Stimulated activated CD4-positive, alpha-beta T cell treated with anti-CD3 and anti-CD28 coated beads, Interleukin-15, amount 100 ng/mL, for 48 hours (primary cell): Measurements from ENCODE around the gene ITGB1BP1.

ENCODE experiments used
- DNase-seq, 2 donors: peaks; one replicate each; pipeline ENCODE4 v3.0.0-alpha.2; 2020; ENCODE audit warnings: low read depth in 2 of 2

Gene ITGB1BP1

DNA sequence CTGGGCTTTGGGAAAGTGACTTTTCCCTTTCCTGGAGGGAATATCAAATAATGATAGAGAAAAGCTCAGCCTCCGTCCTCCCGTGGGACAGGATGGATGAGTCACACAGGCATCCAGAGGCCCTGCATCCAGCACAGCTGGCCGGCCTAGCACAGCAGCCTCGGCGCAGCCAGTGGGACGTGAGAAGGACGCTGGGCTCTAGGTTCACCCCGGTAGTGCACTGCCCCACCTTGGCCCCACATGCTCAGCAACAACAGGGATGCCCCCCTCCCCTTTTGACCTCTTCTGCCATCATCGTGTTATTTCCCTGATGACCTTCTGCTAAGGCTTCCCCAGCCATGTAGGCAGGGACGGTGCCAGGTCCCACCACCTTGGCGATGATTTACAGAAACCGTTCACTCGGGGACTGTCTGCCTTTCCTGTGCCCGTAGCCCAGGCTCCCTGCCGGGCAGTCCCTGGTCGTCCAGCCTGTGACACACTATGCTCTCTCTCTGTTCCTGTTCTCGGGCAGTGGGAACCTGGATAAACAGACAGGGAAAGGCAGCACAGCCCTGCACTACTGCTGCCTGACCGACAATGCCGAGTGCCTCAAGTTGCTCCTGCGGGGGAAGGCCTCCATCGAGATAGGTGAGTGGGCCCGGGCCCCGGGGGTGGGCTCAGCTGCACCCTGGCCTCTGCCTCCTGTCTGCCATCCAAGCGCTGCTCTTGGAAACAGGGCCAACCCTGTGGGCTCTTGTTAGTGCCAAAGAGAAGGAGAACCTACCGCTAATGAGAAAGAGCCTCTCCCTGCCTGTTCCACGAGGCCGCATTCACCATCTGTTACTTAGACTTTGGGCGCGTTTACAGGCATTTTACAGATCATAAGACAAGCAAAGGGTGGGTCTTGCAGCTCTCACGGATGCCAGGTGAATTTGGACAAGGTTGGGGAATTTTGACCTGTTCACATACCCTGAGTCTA is 44.6 kb downstream of the ITGB1BP1 start:
- DNase-seq: no peak

DNA sequence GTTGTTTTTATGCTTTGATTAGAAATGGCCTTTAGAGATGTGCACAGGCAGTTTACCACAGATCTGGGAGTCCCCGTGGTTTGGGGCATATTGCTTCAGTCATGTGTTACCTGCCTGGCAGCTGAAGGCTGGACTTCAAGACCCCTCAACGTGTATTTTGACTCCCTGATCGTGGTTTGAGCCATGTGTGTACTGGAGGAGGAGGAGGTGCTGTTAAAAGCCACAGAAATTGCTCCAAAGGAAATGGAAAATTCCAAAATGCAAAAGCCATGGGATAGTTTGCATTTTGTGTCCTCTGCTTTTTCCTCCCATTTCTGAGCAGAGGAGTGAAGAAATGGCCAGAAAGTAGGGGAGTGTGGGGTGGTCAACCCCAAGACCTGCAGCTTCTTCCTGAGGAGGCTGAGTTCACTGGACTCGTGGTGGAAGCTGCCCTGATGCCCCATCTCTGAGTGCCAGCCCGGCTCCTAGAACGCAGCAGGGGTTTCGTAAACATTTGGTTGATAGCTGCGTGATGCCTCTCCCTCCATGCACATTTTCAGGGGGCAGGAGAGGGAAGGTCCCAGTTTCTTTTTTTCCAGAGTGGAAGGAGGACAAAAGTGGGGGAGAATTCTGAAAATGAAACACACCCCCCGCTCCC is 45.7 kb downstream of the ITGB1BP1 start:
- DNase-seq: no peak

DNA sequence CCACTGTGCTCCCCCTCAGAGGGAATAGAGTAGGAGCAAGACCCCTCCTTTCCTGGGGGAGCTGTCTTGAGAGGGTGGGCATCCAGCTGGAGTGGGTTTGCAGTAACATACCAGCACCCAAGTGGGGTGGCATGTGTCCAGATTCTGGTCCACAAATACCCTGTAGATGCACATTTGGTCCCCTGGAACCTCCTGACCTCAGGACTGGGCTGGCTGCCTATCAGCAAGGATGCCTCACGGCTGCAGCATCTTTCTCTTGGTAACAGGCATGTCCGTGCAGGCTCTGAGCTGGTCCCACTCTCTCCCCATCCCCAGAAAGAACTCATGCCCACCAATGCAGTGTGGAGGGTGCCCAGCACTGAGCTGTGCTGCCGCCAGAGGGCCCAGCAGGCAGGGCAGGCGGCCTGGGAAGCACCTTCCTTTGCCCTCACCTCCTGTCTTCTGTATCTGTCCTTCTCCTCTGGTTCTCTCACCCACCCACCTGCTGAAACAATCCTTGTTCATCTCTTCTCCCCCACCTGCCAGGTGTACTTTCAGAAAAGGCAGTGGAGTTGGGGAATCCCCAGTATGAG is 47.4 kb downstream of the ITGB1BP1 start:
- DNase-seq: no peak

DNA sequence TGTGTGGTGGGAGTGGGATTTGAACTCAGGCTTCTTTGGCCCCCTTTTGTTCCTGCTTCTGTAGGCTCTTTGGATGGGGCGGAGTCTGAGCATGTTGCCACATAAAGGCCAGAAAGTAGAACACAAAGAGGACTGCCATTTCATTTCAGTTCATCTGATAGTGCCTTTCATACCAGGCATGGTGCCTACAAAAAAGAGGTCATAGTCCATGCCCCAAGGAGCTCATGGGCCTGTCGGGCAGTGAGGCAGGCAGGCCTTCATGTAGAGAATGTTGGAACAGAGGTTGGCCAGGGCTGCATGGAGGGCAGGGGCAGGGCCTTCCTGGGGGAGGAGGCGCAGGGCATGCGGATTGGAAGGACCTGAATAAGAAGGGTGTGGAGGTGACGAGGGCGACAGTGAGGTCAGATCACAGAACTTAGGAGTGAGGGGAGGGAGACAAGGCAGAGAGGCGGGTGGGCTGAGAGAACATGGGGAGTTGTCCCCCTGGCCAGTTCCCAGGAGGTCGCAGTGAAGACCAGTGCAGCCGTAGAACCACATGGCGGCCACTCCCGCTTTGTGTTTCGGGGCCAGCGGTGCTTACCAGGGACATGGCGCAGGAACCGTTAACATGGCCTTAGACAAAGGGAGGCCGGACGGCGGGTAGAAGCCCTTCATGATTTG is 49.1 kb downstream of the ITGB1BP1 start:
- no peak for DNase-seq

DNA sequence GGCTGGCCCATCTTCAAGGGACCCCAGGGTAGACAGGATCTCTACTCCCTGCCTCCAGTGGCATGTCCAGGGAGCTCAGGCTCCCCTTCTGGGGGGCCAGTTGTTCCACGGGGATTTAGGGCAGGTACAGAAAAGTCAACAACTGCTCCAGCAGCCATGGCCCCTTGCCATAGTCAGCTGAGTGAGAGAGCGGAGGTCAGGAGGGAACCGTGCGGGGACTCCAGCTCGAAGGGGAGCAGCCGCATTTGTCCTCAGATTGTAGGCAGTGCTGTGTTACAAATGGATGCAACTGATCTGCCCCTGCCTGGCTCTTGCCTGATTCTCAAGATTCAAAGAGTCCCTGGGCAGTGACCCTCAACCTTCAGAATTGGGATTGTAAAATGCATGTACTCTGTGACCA is 49.9 kb downstream of the ITGB1BP1 start:
- no peak for DNase-seq

DNA sequence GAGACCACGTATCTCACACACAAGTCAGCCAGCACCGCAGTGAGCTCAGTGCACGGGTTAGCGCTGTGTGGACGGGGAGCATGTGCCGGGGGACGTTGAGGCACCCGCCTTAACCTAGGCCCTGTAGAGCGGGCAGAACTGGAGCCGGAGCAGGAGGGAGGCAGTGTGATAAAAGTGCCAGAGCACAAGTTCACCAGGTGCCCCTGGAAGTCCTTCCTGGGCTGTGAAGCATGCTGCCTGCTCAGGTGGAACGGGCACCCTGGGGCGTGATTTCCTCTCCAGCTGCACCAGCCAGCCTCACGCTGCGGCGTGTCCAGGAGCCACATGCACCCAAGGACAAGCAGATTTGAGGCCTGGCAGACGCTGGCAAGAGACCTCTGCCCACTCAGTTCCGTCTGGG is 50.3 kb downstream of the ITGB1BP1 start:
- no peak for DNase-seq

DNA sequence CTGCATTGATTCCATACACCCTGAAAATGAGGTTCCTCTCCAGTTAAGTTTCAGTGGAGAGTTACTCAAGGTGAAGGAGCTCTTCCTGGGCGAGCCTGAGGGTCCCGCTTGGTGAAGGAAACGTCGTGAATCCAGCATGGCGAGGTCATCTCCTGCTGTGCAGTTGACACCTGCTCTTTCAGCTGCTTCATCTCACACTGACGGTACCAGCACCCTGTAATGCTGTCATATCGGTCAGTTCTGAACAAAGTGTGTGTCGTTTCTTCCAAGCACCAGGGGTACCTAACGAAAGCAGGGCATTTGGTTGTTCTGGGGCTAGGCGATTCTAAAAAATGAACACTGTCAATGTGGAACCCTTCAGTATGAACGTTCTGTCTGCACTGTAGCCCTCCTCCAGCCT is 52.6 kb downstream of the ITGB1BP1 start:
- DNase-seq: peak; percentile 16 to 31

DNA sequence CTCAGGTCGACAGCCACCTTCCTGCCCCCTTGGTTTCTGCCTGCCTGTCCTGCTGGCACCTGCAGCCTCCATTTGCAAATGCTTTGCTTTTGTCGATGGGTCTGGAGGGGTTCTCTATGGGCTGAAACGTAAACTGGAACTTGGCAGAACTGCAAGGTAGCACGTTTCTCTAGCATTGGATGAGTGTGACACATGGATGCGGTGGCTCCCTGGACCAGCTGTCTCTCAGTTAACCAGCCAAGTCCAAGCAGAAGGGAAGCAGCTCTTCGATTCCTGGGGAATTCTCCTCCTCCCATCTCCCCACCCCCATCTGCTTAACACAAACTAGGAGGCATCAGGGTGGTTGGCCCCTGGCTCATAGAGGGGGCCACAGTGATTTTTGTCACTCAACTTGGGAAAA is 57.3 kb downstream of the ITGB1BP1 start:
- DNase-seq: no peak

DNA sequence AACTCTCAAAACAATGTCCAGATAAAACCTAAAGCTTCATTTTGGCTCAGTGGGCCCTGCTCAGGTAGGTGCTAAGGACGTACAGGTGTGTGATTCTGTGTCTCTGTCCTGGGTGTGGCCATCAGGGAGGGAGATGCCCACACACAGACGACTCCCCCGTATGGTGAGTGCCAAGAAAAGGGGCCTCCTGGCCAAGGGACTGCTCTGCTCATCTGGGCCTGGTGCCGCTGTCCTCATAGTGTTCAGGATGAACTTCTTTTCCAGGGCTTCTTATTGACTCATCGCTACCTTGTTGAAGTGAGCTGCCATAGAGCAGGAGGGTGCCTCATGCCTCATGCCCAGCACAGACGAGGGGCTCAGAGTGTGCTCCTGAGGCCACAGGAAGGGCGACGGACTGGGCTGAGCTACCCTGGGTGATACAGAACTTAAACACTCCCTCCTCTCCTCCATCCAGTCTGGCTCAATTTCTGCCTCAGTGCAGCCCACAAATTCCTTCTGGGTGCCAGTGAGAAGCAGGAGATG is 57.8 kb downstream of the ITGB1BP1 start:
- DNase-seq: no peak

DNA sequence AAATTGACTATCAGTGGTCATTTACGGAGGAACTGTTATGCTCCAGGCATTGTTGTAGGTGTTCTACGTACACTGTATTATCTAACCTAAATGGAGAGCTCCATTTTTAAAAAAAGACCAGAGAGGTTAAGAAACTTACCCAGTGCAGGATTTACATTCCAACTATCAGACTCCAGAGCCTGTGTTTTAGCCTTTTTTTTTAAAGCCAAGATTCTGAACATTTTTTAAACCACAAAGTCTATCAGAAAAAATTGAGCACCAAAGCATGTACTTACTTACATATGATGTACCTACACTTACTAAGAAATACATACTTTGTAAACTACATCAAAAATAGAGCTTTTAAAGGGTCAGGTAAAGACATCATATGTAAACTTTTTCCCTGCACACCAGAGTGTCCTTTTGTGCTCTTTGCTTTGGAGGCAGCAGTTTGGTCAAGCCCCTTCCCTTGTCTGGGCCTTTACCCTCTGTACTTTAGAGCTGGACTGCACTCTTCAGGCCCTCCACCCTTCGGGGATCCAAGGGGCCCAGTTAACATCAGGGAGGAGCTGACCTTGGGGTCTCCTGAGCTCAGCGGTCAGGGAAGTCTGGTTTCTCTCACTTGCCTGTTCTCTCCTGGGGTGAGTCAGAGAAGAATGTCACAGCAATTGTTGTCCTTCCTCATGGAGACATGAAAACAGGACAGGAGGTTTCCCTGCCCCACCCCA is 58.4 kb downstream of the ITGB1BP1 start:
- DNase-seq: no peak

DNA sequence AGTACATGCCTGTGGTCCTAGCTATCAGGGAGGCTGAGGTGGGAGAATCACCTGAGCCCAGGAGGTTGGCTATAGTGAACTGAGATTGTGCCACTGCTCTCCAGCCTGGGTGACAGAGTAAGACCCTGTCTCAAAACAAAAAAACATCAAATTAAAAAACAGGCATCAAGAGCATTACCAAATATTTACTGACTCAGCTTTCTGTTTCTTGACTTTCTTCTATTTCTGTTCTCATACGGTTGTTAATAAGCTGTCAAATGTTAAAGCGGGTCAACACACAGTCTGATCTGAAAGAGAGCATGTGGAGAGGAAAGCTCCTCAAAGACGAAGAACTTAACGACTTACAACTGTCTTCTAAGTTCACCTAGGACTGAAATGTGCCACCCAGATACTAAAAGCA is 59.0 kb downstream of the ITGB1BP1 start:
- DNase-seq: no peak

DNA sequence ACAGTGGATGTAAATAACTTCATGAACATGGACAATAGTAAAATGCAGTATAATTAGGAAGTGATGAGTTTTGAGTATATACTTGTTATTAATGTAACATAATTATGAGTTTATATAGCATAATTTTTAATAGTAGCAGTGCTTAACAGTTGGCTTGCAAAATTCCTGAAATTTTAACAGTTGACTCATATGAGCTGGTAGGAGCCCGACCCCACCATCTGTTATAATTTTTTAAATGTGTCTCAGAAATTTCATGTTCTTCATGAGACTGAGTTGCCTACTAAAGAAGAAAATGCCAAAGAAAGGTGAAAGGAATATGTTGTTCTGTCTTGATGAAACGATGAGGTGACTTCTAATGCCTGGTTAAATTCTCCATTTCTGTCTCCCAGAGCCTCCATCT is 62.6 kb downstream of the ITGB1BP1 start:
- no peak for DNase-seq

DNA sequence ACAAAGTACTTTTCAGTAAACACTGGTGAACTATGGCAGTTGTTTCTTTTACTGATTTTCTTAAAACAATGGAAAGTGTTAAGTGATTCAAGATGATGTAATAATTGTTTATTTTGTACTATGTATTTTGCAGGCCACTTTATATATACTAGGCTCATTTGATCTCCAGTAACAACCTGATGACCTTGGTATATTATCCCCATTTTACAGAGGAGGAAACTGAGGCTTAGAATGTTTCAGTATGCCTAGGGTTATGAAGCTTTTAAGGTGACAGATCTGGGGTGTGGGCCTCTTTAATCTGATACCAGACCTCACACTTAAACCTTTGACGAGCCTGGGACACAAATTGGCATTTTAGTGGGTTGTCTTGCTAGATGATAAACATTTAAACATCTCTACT is 63.2 kb downstream of the ITGB1BP1 start:
- no peak for DNase-seq

DNA sequence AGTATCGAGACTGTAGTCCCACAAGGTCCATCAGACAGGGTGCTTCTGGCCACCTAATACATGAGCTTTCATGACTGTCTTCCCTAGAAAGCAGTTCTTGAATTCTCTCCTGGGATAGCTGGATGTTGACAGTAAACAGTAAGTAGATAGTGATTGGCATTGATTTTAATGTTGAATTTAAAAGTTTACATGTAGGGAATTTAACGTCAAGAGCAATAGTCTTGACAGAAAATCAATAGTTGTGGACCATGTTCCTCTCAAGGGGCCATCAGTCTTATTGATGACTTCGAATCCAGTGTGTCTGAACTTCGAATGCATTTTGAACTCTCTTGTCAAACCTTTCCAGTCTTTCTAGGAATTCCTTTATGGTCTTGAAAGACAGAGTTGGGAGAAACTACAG is 63.9 kb downstream of the ITGB1BP1 start:
- DNase-seq: no peak

DNA sequence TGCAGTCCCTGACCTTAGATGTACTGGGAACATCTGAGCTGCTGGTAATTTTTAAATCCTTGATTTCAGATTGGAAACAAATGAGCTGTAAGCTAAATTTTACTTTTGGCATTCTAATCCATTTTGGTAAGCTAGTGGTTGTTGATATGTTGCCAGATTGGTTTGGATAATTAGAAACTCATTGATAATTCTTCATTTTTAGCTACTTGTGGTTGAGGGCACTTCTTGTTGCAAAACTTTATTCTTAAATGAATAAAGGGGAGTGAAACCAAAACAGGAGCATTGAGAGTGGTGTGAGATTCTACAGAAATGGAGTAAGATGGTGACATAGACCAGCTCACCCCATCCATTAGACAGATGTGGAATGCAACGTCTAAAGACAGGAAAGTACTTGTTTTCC is 64.5 kb downstream of the ITGB1BP1 start:
- no peak for DNase-seq

DNA sequence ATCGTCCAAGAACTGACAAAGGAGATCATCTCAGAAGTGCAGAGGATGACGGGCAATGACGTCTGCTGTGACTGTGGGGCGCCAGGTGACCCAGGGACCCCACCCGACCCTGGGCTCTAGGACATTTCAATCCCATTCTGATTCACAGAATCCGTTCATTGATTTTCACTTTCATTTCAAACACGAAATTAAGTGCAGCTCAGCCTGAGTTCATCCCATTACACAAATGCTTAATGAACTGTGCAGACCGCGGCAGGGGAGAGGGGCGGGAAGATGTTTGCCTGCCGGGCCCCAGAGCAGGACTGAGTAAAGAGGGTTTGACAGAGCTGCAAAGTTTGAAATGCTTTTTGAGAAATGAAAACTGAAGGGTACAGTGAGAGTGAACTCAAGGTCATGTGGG is 67.1 kb downstream of the ITGB1BP1 start:
- no peak for DNase-seq

DNA sequence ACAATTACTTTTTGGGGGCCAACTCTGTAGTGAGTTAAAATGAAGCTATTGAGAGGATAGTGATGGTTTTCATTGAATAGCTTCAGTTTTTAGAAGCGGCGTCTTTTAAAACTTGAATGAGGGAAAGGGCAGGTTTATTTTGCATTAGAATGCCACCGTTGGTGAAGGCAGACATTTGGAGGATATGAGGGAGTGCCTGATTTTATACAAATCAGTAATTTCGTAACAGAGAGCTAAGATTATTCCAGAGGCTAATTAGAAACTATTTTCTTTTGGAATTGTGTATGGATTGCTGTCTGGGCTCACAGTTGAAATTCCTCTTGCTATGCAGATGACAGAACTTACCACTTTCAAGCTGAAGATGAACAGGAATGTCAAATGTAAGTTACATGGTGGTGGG is 67.6 kb downstream of the ITGB1BP1 start:
- no peak for DNase-seq

DNA sequence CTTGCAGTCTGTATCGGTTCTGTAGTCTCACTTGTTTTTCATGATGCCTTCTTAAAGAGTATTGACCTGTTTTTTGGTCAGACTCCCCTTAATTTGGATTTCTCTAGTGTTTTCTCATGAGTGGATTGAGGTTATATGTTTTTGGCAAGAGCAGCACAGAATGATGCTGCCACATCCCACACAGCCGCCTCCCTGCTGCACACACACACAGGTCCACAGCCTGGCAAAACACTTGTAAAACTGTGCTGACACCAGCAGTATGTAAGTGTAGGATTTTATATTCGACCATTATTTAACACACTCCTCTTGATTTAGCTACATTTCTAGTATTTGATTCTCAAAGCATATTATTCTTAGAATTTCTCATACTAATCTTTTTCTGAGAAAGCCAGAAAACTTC is 68.1 kb downstream of the ITGB1BP1 start:
- no peak for DNase-seq

DNA sequence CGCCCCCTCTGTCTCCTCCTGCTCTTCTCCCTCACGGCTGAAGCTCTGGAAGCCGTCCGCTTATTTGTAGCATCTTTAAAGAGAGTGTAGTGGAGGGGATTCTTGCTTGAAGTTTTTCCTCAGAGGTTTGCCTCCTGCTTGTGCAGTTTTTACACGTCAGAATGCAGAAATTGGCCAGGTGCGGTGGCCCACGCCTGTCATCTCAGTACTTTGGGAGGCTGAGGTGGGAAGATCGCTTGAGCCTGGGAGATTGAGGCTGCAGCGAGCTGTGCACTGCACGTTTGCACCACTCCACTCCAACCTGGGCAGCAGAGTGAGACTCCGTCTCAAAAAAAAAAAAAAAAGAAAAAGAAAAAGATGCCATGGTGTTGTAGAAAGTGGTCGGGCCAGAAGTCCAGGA is 69.0 kb downstream of the ITGB1BP1 start:
- DNase-seq: no peak
